Measurements from ENCODE around the gene PHF21A. TPM values are rescaled to one million over a fixed set of nuclear protein-coding genes. Genes with fewer than 3 reads are reported as not detected.

The PHF21A gene
- total and polyA plus RNA-seq, 4 donors, result 3.6 to 8.5 (median 6.2) TPM

DNA sequence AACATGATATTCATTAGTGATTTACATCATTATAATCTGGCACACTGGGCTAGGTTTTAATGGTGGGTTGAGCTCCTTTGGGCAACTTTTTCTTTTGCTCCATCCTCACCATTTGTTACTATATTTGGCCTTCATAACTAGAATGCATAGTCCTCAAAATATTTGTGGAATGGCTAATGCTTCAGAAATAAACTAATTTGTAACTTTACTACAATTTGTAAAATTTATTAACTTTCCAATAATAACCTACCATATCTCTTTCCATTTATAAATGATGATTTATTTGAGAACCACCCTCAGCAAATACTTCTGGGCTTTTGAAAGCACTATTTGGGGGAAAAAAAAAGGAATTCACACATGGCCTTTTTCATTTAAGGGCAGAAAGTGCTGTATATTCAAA, 119.1 kb downstream of the PHF21A start (continued):
- TF ChIP-seq, protein P1, sequence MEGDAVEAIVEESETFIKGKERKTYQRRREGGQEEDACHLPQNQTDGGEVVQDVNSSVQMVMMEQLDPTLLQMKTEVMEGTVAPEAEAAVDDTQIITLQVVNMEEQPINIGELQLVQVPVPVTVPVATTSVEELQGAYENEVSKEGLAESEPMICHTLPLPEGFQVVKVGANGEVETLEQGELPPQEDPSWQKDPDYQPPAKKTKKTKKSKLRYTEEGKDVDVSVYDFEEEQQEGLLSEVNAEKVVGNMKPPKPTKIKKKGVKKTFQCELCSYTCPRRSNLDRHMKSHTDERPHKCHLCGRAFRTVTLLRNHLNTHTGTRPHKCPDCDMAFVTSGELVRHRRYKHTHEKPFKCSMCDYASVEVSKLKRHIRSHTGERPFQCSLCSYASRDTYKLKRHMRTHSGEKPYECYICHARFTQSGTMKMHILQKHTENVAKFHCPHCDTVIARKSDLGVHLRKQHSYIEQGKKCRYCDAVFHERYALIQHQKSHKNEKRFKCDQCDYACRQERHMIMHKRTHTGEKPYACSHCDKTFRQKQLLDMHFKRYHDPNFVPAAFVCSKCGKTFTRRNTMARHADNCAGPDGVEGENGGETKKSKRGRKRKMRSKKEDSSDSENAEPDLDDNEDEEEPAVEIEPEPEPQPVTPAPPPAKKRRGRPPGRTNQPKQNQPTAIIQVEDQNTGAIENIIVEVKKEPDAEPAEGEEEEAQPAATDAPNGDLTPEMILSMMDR (IDR thresholded peaks at IDR 0.05; ENCODE audit: low read depth, low read length, missing input control), result no peak
- TF ChIP-seq, protein P2, sequence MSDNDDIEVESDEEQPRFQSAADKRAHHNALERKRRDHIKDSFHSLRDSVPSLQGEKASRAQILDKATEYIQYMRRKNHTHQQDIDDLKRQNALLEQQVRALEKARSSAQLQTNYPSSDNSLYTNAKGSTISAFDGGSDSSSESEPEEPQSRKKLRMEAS (IDR thresholded peaks at IDR 0.05), result no peak
- TF ChIP-seq, protein P3, sequence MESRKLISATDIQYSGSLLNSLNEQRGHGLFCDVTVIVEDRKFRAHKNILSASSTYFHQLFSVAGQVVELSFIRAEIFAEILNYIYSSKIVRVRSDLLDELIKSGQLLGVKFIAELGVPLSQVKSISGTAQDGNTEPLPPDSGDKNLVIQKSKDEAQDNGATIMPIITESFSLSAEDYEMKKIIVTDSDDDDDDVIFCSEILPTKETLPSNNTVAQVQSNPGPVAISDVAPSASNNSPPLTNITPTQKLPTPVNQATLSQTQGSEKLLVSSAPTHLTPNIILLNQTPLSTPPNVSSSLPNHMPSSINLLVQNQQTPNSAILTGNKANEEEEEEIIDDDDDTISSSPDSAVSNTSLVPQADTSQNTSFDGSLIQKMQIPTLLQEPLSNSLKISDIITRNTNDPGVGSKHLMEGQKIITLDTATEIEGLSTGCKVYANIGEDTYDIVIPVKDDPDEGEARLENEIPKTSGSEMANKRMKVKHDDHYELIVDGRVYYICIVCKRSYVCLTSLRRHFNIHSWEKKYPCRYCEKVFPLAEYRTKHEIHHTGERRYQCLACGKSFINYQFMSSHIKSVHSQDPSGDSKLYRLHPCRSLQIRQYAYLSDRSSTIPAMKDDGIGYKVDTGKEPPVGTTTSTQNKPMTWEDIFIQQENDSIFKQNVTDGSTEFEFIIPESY (IDR thresholded peaks at IDR 0.05), result no peak
- TF ChIP-seq HNF4G (IDR thresholded peaks at IDR 0.05) (no peak), FOXA2 (IDR thresholded peaks at IDR 0.05) (no peak)
- TF ChIP-seq, protein P4, sequence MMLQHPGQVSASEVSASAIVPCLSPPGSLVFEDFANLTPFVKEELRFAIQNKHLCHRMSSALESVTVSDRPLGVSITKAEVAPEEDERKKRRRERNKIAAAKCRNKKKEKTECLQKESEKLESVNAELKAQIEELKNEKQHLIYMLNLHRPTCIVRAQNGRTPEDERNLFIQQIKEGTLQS (IDR thresholded peaks at IDR 0.05), result no peak

DNA sequence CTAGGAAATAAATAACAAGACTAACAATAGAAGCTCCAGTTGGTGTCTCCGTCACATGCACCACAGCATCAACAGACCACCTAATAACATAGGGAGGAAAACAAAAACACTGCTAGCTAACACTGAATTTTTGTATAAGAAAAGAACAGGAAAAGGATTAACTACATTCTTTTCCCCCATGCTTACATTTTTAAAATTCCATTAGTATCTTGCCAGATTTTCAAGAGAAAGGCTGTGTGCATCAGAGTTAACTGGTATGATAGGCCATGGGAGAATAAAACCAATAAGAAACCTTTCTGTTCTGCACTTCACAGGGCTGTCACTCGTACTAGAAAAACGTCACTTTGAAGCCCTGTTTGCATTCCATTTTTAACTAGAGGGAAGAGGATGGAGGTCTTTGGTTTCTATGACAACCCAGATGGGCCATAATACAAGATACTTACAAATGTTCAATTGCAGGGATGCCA, 119.8 kb downstream of the PHF21A start:
- WGBS, result 83% methylated on average over 3 of the region's 3 CpGs

More for the DNA sequence above, 119.8 kb downstream of the PHF21A start:
- no peak for DNase-seq (ENCODE audit: low spot score)
- TF ChIP-seq HNF4G (IDR thresholded peaks at IDR 0.05), result no peak
- TF ChIP-seq RAD21 (IDR thresholded peaks at IDR 0.05), result no peak
- TF ChIP-seq, protein P5, sequence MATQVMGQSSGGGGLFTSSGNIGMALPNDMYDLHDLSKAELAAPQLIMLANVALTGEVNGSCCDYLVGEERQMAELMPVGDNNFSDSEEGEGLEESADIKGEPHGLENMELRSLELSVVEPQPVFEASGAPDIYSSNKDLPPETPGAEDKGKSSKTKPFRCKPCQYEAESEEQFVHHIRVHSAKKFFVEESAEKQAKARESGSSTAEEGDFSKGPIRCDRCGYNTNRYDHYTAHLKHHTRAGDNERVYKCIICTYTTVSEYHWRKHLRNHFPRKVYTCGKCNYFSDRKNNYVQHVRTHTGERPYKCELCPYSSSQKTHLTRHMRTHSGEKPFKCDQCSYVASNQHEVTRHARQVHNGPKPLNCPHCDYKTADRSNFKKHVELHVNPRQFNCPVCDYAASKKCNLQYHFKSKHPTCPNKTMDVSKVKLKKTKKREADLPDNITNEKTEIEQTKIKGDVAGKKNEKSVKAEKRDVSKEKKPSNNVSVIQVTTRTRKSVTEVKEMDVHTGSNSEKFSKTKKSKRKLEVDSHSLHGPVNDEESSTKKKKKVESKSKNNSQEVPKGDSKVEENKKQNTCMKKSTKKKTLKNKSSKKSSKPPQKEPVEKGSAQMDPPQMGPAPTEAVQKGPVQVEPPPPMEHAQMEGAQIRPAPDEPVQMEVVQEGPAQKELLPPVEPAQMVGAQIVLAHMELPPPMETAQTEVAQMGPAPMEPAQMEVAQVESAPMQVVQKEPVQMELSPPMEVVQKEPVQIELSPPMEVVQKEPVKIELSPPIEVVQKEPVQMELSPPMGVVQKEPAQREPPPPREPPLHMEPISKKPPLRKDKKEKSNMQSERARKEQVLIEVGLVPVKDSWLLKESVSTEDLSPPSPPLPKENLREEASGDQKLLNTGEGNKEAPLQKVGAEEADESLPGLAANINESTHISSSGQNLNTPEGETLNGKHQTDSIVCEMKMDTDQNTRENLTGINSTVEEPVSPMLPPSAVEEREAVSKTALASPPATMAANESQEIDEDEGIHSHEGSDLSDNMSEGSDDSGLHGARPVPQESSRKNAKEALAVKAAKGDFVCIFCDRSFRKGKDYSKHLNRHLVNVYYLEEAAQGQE (IDR thresholded peaks at IDR 0.05), result no peak
- no peak for TF ChIP-seq EGR1 (IDR thresholded peaks at IDR 0.05; ENCODE audit: low read depth in 2 of 2)
- TF ChIP-seq, protein P2 (IDR thresholded peaks at IDR 0.05), result no peak
- TF ChIP-seq FOXA2 (IDR thresholded peaks at IDR 0.05), result no peak
- TF ChIP-seq, protein P3 (IDR thresholded peaks at IDR 0.05), result no peak
- TF ChIP-seq NR2F2 (IDR thresholded peaks at IDR 0.05), result no peak
- no peak for TF ChIP-seq GABPA (IDR thresholded peaks at IDR 0.05 in 1 of 2, conservative IDR thresholded peaks at IDR 0.05 in 1 of 2)
- no peak for TF ChIP-seq HNF4A (conservative IDR thresholded peaks at IDR 0.05)
- no peak for TF ChIP-seq TAF1 (conservative IDR thresholded peaks at IDR 0.05)
- no peak for TF ChIP-seq SP1 (IDR thresholded peaks at IDR 0.05)
- TF ChIP-seq FOXA1 (IDR thresholded peaks at IDR 0.05), result no peak
- no peak for TF ChIP-seq YY1 (IDR thresholded peaks at IDR 0.05)
- no peak for TF ChIP-seq JUND (IDR thresholded peaks at IDR 0.05)
- TF ChIP-seq RXRA (IDR thresholded peaks at IDR 0.05), result no peak
- TF ChIP-seq, protein P4 (IDR thresholded peaks at IDR 0.05), result no peak
- TF ChIP-seq, protein P1 (IDR thresholded peaks at IDR 0.05; ENCODE audit: low read depth, low read length, missing input control), result no peak
- Histone ChIP-seq H3K9me3 (ENCODE audit: control insufficient read depth in 4 of 4, low read length in 3 of 4) (no peaks in the 10 kb centered on the region), H3K36me3 (ENCODE audit: control insufficient read depth in 4 of 4, insufficient read depth in 3 of 4, low read depth in 1 of 4, low read length in 3 of 4) (no peaks in the 10 kb centered on the region), H3K27me3 (ENCODE audit: control insufficient read depth in 4 of 4, insufficient read depth in 4 of 4, low read length in 3 of 4) (no peaks in the 10 kb centered on the region), H3K27ac (ENCODE audit: low read depth in 1 of 2, low read length in 2 of 2) (no peak overlapping the region), H3K9ac (ENCODE audit: low read depth in 1 of 2, low read length in 2 of 2) (no peak overlapping the region), H3K4me1 (ENCODE audit: control insufficient read depth in 4 of 4, insufficient read depth in 4 of 4, low read length in 3 of 4) (peaks cover 0 to 3% (median 0%) of the 10 kb centered on the region in 4 donors), H3K4me3 (ENCODE audit: low read depth in 1 of 3, low read length in 3 of 3) (no peak overlapping the region)
